Stimulated activated CD8-positive, alpha-beta memory T cell treated with anti-CD3 and anti-CD28 coated beads, Interleukin-12 subunit alpha, Interleukin-12 subunit beta, amount 100 ng/mL, for 4 hours (primary cell): ENCODE measurements around the gene ERBB2.
A peak's percentile ranks its signal among the peaks of the same experiment; 100 is the strongest.
"Not testable (repeated sequence)": the region's sequence is repeated elsewhere in the genome, so short reads cannot be mapped to it uniquely, and the experiment has no call there.

Experiments
- DNase-seq: peaks from one replicate; pipeline ENCODE4 v3.0.0-alpha.2; 2020; ENCODE audit warnings: low read depth

Gene ERBB2

DNA sequence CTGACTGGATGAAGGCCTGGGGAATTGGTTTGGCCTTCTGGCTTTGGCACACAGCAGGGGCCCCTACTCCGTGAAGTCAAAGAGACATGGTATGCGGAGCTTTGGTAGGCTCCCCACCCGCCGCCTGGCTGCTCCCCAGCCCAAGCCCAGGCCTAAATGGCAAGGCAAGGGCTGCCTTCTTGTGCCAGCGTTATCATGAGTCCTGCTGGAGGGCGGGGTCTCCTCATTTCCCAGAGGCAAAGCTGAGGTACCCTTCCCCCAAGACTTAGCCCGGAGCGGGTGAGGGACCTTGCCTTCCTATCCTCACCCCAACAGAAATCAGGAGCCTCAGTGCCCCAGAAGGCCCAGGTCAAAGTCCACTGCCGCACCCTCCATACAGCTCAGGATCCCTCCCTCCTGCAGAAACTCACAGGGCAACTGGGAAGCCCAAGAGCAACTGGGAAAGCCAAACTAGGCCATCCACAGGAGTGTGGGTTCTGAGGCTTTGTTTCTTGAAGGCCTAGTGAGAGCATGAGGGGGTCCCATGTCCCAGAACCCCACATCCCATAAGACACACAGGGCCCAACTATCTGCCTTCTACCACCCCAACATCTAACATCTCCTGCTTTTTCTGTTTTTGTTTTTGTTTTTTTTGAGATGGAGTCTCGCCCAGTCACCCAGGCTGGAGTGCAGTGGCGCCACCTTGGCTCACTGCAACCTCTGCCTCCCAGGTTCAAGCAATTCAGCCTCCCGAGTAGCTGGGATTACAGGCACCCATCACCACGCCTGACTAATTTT is 21.3 kb upstream of the ERBB2 start:
- no peak for DNase-seq

- DNase-seq, result no peak
Measured at GRCh38 chr17:39679521-39680192, 20.2 kb upstream of the ERBB2 start.

GRCh38 chr17:39683295-39683939 is 16.4 kb upstream of the ERBB2 start:
- DNase-seq, result no peak

GRCh38 chr17:39684369-39685192 is 15.3 kb upstream of the ERBB2 start:
- no peak for DNase-seq

- no peak for DNase-seq
Measured at GRCh38 chr17:39687101-39687545, 12.7 kb upstream of the ERBB2 start.

DNA sequence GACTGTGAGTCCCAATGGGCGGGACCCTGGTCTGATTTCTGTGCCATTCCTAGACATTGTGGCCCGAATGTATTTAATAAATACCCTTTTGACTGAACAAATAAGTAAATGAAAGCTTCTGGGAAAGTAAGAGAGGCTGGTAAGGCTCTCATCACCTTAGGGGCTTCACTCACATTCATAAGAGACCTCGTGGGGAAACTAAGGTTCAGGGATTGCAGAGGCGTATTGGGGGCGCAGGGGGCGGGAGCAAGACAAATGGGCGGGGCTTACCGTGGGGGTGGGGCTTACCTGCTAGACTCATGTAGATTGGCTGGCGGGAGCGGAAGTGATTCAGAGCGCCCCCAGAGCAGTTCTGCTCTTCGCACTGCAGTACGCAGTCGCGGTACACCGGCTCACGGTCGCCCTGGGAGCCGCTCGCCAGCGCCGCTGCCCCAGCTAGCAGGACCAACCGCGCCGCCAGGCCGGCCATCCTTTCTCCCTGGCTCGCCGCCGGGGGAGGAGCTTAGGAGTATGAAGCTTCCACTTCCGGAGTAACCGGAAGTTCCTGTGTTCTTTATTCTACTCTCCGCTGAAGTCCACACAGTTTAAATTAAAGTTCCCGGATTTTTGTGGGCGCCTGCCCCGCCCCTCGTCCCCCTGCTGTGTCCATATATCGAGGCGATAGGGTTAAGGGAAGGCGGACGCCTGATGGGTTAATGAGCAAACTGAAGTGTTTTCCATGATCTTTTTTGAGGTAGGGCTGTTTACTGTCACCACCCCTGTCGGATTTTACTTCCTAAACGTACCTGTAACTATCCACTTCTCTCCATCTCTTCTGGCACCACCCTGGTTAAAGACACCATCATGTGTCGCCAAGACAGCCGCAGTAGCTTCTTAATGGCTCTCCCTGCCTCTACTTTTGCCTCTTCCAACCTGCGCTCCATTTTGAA is 12.1 kb upstream of the ERBB2 start, which contains the start of gene PGAP3:
Gene PGAP3 (minus strand): TSS at position 512 of the 929 bp plus-strand sequence. CDS start 43 bp downstream, at position 469.
- peak; percentile 71 for DNase-seq

DNA sequence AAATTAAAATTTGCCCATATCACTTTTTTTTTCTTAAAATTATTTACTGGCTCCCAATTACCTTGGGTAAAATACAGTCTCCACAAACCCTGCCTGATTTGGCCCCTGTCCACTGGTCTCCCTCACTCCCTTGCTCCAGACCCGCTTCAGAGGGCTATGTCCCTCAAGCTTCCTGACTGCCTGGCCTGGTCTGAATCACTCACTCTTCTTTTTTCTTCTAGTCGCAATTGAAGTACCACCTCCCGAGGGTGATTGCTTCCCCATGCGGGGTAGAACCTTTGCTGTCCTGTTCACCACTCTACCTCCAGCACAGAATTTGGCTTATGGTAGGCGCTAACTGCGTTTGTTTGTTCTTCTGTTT is 11.4 kb upstream of the ERBB2 start:
- DNase-seq, result no peak

- DNase-seq, result no peak
Measured at GRCh38 chr17:39688945-39689344, 10.9 kb upstream of the ERBB2 start.

DNA sequence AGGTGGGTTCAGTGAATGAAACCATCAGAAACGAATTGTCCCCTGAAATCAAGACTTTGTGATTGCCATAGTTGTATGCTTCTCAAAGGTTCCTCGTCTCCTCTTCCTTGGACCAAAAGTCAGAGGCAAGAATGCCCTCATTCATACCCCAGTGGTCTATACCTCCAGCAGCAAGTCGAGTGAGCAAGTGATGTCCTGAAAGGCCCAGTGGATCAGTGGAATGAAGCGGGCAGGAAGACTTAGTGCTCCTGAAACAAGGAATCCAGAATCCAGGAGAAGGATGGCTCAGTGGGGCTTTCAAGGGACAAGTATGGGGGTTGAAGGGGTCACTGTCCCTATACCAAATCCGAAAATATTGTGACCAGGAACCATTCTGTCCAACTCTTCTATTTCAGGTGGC is 5.3 kb upstream of the ERBB2 start:
- no peak for DNase-seq

DNA sequence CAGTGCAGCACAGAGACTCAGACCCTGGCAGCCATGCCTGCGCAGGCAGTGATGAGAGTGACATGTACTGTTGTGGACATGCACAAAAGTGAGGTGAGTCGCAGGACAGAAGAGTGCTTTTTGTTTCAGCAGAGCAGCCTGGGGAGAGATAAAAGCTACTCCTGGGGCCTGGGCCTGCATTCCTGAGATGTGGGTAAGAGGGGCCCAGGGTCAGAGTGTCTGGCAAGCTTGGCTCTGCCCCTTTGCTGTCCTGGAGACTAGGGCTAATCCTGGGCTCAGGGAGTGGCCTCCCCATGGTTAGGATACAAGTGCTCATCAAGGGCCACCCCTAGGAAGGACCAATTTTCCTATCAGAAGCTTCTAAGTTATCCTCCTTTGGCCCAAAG is 4.8 kb upstream of the ERBB2 start:
- DNase-seq, result no peak

GRCh38 chr17:39696731-39697130 is 3.1 kb upstream of the ERBB2 start:
- DNase-seq, result no peak

DNA sequence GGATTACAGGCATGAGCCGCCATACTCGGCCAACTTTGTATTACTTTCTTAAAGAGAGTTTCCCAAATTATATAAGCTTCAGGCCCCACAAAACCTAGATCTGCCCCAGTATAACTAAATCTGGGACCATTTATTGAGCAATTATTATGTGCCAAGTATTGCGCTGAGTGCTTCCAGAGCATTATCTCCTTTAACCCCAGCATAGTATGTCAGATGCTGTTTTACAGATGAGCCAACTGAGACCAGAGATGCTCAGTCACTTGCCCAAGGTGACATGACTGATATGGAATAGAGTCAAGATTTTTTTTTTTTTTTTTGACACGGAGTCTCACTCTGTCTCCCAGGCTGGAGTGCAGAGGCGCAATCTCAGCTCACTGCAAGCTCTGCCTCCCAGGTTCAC is 1.9 kb upstream of the ERBB2 start:
- DNase-seq, result no peak

- DNase-seq, result not testable (repeated sequence)
Measured at GRCh38 chr17:39699157-39699817, 577 bp upstream of the ERBB2 start.

GRCh38 chr17:39700148-39700987 is 504 bp downstream of the ERBB2 start:
- no peak for DNase-seq

DNA sequence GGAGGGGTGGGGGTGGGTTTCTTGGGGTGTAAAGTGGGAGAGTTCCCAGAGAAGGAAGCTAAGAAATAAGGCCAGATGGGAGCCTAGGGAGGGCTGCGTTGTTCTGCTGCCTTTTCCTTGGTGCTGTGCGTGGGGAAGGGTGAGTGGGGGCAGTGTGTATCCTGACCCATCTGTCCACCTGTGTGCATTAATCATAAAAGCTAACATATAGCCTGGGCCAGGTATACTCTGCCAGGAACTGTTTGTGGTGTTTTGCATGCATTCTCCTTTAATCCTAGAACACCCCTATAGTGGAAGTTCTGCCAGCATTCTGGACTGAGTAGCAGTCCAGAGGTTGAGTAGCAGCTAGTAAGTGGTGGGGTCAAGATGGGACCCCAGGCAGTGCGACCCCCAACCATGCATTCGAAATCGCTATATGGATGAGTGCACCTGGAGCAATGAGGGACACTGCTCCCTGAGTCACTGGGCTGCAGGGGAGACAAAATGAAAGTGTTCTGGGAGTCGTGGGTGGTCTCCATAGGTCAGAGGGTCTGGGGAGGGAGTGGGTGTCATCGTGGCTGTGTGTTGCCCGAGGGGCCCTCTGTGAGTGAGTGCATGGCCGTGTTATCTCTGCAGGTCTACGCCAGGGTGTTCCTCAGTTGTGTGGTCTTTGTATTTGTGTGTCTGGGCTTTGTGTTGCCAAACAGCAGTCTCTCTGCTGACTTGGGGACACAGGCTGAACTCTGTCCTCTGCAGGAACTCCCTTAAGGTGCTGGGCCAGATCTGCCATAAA is 1.3 kb downstream of the ERBB2 start:
- DNase-seq, result no peak

DNA sequence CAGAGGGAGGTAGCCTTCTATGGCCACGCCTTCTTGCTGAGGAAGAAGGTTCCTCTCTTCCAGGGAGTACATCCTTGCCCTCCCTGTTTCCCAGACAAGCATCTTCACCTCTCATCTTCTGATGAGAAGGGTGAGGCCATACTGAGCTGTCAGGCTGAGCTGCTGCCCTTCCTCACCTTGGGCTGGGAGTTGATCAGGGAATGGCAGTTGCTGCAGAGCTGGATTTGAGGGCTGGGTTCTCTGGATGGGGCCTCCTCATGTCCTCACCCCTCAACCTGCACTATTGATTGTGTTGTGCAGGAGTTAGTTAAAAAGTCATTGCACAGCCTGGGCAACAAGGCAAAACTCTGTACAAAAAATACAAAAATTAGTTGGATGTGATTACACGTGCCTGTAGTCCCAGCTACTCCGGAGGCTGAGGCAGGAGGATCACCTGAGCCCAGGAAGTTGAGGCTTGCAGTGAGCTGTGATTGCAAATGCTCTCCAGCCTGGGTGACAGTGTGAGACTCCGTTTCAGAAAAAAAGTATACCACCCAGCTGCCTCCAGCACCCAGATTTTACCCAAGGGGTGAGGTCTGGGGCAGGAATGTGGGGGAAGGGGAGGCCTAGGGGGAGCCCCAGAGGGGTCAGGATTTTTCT is 2.0 kb downstream of the ERBB2 start:
- DNase-seq, result no peak

DNA sequence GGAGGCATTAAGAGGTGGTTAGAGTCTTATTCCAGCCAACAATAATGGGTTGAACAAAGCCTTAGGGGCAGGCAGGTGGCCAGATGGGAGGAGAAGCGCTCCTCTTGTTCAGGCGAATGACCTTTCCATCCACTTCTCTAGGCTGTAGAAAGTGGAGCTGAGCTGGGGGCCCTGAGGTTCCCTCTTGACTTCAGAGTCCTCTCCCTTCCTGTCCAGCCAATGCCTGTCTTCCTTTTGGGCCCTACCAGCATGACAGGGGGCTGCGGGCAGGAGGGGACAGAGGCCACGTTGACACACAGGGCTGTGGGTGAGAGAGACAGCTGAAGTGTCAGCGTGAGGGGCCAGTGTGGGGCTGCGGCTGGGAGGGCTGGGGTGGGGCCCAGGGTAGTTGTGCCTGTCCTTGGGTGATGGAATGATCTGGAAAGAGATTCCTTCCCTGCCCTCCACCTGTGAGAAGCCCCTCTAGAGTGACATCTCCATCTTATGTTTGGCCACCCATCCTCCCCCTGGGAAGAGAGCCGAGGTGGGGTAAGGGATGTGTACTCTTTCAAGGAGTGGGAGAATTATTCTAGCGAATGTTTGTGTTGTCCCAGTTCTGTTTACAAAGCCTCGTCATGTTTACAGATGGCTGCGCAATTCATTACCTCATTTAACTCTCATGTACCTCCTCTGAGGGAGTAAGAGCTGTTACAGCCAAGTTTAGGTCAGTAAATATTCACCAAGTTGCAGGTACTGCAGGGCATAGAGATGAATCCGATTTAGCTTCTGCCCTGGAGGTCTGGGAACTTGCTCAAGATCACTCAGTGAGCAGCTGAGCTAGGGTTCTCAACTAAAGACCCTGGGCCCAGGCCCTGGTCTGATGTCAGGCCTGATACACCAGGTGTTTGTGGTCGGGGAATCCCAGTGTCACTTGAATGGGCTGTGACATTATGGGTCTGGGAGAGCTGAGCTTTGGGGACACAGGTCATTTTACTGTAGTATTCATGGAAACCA is 3.3 kb downstream of the ERBB2 start:
- DNase-seq, result no peak
